HCT116 (cell line): ENCODE measurements around the gene ISL2. TPM values are rescaled to one million over a fixed set of nuclear protein-coding genes. Genes with fewer than 3 reads are reported as not detected.

Experiments used
- ATAC-seq: fragments of 200-7000 bp; cut with Tn5 transposase; 2 replicates; pipeline ENCODE4 v1.9.1; 2020; ENCODE audit warnings: mild to moderate bottlenecking, moderate library complexity
- BruUV-seq: library from RNA; stranded (reverse); fragments of 400-500 nt; replicated peaks from 2 replicates; lab custom pipeline; 2021; lab: Mats Ljungman, UMichigan
- CTCF ChIA-PET: fragments of 300-600 bp; sonication (Branson Sonifier 250); formaldehyde crosslinking; loops from one replicate; lab custom pipeline; 2021; ENCODE audit warnings: antibody characterized with exemption; lab: Charles Lee
- POLR2A ChIA-PET: fragments of 300-600, 350-600 bp; sonication (Branson Sonifier 250); formaldehyde crosslinking; loops from one replicate; lab custom pipeline; 2021; ENCODE audit warnings: antibody characterized with exemption; lab: Charles Lee
- RAD21 ChIA-PET, 2 experiments: fragments of 300-600 bp; sonication (Branson Sonifier 250); formaldehyde crosslinking; loops; one replicate each; lab custom pipeline; 2023; ENCODE audit warnings: low total read pairs in 2 of 2; ENCODE audit not compliant: uncharacterized antibody in 2 of 2, unreplicated experiment in 2 of 2, low non-redundant PET in 1 of 2; lab: Charles Lee
- DNase-seq: peaks from one replicate; pipeline ENCODE4 v3.0.0-alpha.2; 2010; ENCODE audit warnings: low read depth, low spot score
- H2AFZ ChIP-seq: fragments of 200-600 bp; shearing (Covaris generic), sonication (generic); 2 replicates; pipeline ENCODE4 v1.6.1; 2017; ENCODE audit warnings: low read depth, mixed run types, mixed read lengths, antibody characterized with exemption, low read length; ENCODE audit not compliant: poor library complexity, severe bottlenecking
- H3K27ac ChIP-seq: 2 replicates; pipeline ENCODE4 v1.5.1; 2012; ENCODE audit warnings: low read depth, low read length
- H3K27me3 ChIP-seq: fragments of 200-600 bp; sonication (generic); 2 replicates; pipeline ENCODE4 v1.6.1; 2016; ENCODE audit warnings: mixed run types, low read length, mixed read lengths; ENCODE audit not compliant: insufficient read depth
- H3K36me3 ChIP-seq, 2 experiments: fragments of 200-500 bp in 1 of 2; fragments of 200-600 bp in 1 of 2; sonication (Bioruptor generic) in 1 of 2; sonication (generic) in 1 of 2; 2 replicates each; pipeline versions ENCODE4 v1.5.1 to v1.6.1; 2014 to 2016; ENCODE audit warnings: low read length in 2 of 2, inconsistent platforms in 1 of 2, mixed read lengths in 1 of 2, mixed run types in 1 of 2; ENCODE audit not compliant: insufficient read depth in 2 of 2, control insufficient read depth in 1 of 2
- H3K4me1 ChIP-seq, 2 experiments: fragments of 200-600 bp in 1 of 2; sonication (generic) in 1 of 2; 2 replicates each; pipeline versions ENCODE4 v1.5.1 to v1.6.1; 2012 to 2017; ENCODE audit warnings: low read length in 2 of 2, inconsistent platforms in 1 of 2, mild to moderate bottlenecking in 1 of 2, mixed read lengths in 1 of 2, mixed run types in 1 of 2, moderate library complexity in 1 of 2; ENCODE audit not compliant: insufficient read depth in 2 of 2, control insufficient read depth in 1 of 2
- H3K4me2 ChIP-seq: fragments of 200-600 bp; sonication (generic); 2 replicates; pipeline ENCODE4 v1.6.1; 2017; ENCODE audit warnings: mixed run types, low read length, mixed read lengths
- H3K4me3 ChIP-seq, 2 experiments: fragments of 200-600 bp in 1 of 2; sonication (generic) in 1 of 2; replicated peaks in 1 of 2; 2 replicates each; pipeline ENCODE4 v1.5.1; 2011 to 2016; ENCODE audit warnings: low read length in 2 of 2, control low read depth in 1 of 2, low read depth in 1 of 2, mild to moderate bottlenecking in 1 of 2, mixed read lengths in 1 of 2, mixed run types in 1 of 2
- H3K79me2 ChIP-seq: fragments of 200-600 bp; sonication (generic); 2 replicates; pipeline ENCODE4 v1.6.1; 2017; ENCODE audit warnings: mild to moderate bottlenecking, mixed run types, low read length, moderate library complexity, mixed read lengths; ENCODE audit not compliant: insufficient read depth
- H3K9ac ChIP-seq: fragments of 200-600 bp; sonication (generic); 2 replicates; pipeline ENCODE4 v1.6.1; 2016; ENCODE audit warnings: low read length, mixed read lengths
- H3K9me2 ChIP-seq: fragments of 200-600 bp; sonication (generic), shearing (Covaris generic); 2 replicates; pipeline ENCODE4 v1.6.1; 2017; ENCODE audit warnings: mixed run types, mild to moderate bottlenecking, moderate library complexity; ENCODE audit not compliant: insufficient read depth
- H3K9me3 ChIP-seq, 2 experiments: fragments of 200-500 bp in 1 of 2; fragments of 200-600 bp in 1 of 2; sonication (Bioruptor generic) in 1 of 2; sonication (generic) in 1 of 2; 2 replicates each; pipeline ENCODE4 v1.6.1; 2014 to 2017; ENCODE audit warnings: low read length in 2 of 2, mixed read lengths in 2 of 2, inconsistent platforms in 1 of 2, low read depth in 1 of 2, mild to moderate bottlenecking in 1 of 2, mixed run types in 1 of 2, moderate library complexity in 1 of 2; ENCODE audit not compliant: control insufficient read depth in 1 of 2, insufficient read depth in 1 of 2
- H4K20me1 ChIP-seq: fragments of 200-600 bp; sonication (generic), shearing (Covaris generic); 2 replicates; pipeline ENCODE4 v1.6.1; 2017; ENCODE audit warnings: mixed run types, mild to moderate bottlenecking, moderate library complexity; ENCODE audit not compliant: insufficient read depth
- CBX3 ChIP-seq: IDR thresholded peaks from 2 replicates; pipeline ENCODE4 v1.6.1; 2012; ENCODE audit warnings: low read depth
- CEBPB ChIP-seq: IDR thresholded peaks from 2 replicates; pipeline ENCODE4 v1.6.1; 2012; ENCODE audit warnings: low read depth
- EGR1 ChIP-seq: IDR thresholded peaks from 2 replicates; pipeline ENCODE4 v1.6.1; 2012; ENCODE audit warnings: low read depth
- ELF1 ChIP-seq: IDR thresholded peaks from 2 replicates; pipeline ENCODE4 v1.6.1; 2012; ENCODE audit warnings: low read depth, borderline replicate concordance
- EZH2 ChIP-seq: fragments of 200-600 bp; sonication (generic); IDR thresholded peaks from 2 replicates; pipeline ENCODE4 v1.6.1; 2017; ENCODE audit warnings: antibody characterized with exemption, mixed run types
- EZH2phosphoT487 ChIP-seq: fragments of 200-600 bp; IDR thresholded peaks from 2 replicates; pipeline ENCODE4 v1.6.1; 2018; ENCODE audit warnings: antibody characterized with exemption, borderline replicate concordance
- FOSL1 ChIP-seq: IDR thresholded peaks from 2 replicates; pipeline ENCODE4 v1.6.1; 2012; ENCODE audit warnings: low read depth
- JUND ChIP-seq: IDR thresholded peaks from 2 replicates; pipeline ENCODE4 v1.6.1; 2012
- SIN3A ChIP-seq: IDR thresholded peaks from 2 replicates; pipeline ENCODE4 v1.6.1; 2012; ENCODE audit warnings: low read depth
- TCF7L2 ChIP-seq: IDR thresholded peaks from 2 replicates; pipeline ENCODE4 v1.7.0; 2011; ENCODE audit warnings: borderline replicate concordance, inconsistent platforms; ENCODE audit not compliant: insufficient read depth, insufficient read length; ENCODE audit errors: extremely low read depth
- YY1 ChIP-seq: IDR thresholded peaks from 2 replicates; pipeline ENCODE4 v1.6.1; 2011; ENCODE audit warnings: low read length, low read depth, moderate library complexity, mild to moderate bottlenecking; ENCODE audit not compliant: insufficient replicate concordance; ENCODE audit errors: extremely low read depth
- ZFX ChIP-seq: fragments of 450-650 bp; IDR thresholded peaks from 2 replicates; pipeline ENCODE4 v1.6.1; 2017
- ZNF274 ChIP-seq: fragments of 200-500 bp; sonication (Bioruptor generic); IDR thresholded peaks from 2 replicates; pipeline ENCODE4 v1.6.1; 2014; ENCODE audit warnings: mild to moderate bottlenecking, low read depth, low read length, inconsistent platforms
- intact Hi-C: fragments of 100-400 bp; cut with micrococcal nuclease; formaldehyde crosslinking; loops from 2 replicates; pipeline ENCODE4 v1.10.0; 2022
- total RNA-seq: library from RNA; stranded (reverse); gene quantifications from one replicate; pipeline ENCODE4 v1.2.1, GENCODE V29; 2021; ENCODE audit not compliant: unreplicated experiment
- TF ChIP-seq, protein P1 (sequence below): IDR thresholded peaks from 2 replicates; pipeline ENCODE4 v1.6.1; 2012; ENCODE audit warnings: low read depth
- TF ChIP-seq, protein P2 (sequence below): IDR thresholded peaks from 2 replicates; pipeline ENCODE4 v1.6.1; 2012
- TF ChIP-seq, protein P3 (sequence below): IDR thresholded peaks from 2 replicates; pipeline ENCODE4 v1.6.1; 2011; ENCODE audit warnings: mild to moderate bottlenecking, low read length, moderate library complexity; ENCODE audit not compliant: insufficient replicate concordance; ENCODE audit errors: extremely low read depth
- TF ChIP-seq, protein P4 (sequence below): IDR thresholded peaks from 2 replicates; pipeline ENCODE4 v1.6.1; 2012

The ISL2 gene
- total RNA-seq, 1 experiment from 2014 or later = 11.6 TPM

DNA sequence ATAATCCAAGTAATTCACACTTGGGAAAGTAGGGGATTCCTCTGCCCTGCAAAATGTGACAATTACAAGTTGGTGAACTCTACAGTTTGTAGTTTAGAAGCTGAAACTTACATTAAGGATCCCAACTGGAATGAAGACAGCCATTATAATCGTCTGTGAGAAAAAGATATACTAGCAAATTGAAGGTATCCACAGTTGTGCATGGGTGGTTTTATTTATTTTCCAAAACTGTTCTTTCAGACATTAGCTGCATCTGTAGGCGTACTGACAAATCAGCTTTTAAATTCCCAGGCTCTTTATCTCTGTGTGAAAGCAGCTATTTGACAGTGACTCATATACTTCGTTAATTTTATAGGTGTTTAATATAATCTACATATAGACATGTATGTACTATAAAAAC is 12.5 kb upstream of the ISL2 start:
- no peaks in the 10 kb centered on the region for H3K9me2 ChIP-seq
- H4K20me1 ChIP-seq = no peaks in the 10 kb centered on the region
- BruUV-seq = no TSS peak
- H3K4me1 ChIP-seq = peaks cover 0 to 5% of the 10 kb centered on the region in 2 experiments; a peak in 1 of 4 replicates
- no peaks in the 10 kb centered on the region for H3K27me3 ChIP-seq
- no peaks in the 10 kb centered on the region for H3K79me2 ChIP-seq
- RAD21 ChIA-PET = no interaction called here
- H3K36me3 ChIP-seq = no peaks in the 10 kb centered on the region
- POLR2A ChIA-PET = interaction anchor here (1.6 kb wide), 1 partner anchor 12 kb away, joined by 5 read pairs; the partner anchor contains the start of gene ISL2
- H3K9ac ChIP-seq = no peak overlapping the region
- H3K27ac ChIP-seq = no peak overlapping the region
- DNase-seq = no peak
- CTCF ChIA-PET = no interaction called here
- H2AFZ ChIP-seq = no peak overlapping the region
- intact Hi-C loops = no loop called here
- no peaks in the 10 kb centered on the region for H3K9me3 ChIP-seq
- H3K4me3 ChIP-seq = no peak overlapping the region
- no peak for ATAC-seq
- TF ChIP-seq ZNF274 (no peak), TCF7L2 (no peak), YY1 (no peak), FOSL1 (no peak), CEBPB (no peak), EZH2 (no peak), EGR1 (no peak), SIN3A (no peak), ELF1 (no peak), EZH2phosphoT487 (no peak), CBX3 (no peak), ZFX (no peak), JUND (no peak)
- TF ChIP-seq, protein P1, sequence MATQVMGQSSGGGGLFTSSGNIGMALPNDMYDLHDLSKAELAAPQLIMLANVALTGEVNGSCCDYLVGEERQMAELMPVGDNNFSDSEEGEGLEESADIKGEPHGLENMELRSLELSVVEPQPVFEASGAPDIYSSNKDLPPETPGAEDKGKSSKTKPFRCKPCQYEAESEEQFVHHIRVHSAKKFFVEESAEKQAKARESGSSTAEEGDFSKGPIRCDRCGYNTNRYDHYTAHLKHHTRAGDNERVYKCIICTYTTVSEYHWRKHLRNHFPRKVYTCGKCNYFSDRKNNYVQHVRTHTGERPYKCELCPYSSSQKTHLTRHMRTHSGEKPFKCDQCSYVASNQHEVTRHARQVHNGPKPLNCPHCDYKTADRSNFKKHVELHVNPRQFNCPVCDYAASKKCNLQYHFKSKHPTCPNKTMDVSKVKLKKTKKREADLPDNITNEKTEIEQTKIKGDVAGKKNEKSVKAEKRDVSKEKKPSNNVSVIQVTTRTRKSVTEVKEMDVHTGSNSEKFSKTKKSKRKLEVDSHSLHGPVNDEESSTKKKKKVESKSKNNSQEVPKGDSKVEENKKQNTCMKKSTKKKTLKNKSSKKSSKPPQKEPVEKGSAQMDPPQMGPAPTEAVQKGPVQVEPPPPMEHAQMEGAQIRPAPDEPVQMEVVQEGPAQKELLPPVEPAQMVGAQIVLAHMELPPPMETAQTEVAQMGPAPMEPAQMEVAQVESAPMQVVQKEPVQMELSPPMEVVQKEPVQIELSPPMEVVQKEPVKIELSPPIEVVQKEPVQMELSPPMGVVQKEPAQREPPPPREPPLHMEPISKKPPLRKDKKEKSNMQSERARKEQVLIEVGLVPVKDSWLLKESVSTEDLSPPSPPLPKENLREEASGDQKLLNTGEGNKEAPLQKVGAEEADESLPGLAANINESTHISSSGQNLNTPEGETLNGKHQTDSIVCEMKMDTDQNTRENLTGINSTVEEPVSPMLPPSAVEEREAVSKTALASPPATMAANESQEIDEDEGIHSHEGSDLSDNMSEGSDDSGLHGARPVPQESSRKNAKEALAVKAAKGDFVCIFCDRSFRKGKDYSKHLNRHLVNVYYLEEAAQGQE = no peak
- TF ChIP-seq, protein P2, sequence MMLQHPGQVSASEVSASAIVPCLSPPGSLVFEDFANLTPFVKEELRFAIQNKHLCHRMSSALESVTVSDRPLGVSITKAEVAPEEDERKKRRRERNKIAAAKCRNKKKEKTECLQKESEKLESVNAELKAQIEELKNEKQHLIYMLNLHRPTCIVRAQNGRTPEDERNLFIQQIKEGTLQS = no peak
- TF ChIP-seq, protein P3, sequence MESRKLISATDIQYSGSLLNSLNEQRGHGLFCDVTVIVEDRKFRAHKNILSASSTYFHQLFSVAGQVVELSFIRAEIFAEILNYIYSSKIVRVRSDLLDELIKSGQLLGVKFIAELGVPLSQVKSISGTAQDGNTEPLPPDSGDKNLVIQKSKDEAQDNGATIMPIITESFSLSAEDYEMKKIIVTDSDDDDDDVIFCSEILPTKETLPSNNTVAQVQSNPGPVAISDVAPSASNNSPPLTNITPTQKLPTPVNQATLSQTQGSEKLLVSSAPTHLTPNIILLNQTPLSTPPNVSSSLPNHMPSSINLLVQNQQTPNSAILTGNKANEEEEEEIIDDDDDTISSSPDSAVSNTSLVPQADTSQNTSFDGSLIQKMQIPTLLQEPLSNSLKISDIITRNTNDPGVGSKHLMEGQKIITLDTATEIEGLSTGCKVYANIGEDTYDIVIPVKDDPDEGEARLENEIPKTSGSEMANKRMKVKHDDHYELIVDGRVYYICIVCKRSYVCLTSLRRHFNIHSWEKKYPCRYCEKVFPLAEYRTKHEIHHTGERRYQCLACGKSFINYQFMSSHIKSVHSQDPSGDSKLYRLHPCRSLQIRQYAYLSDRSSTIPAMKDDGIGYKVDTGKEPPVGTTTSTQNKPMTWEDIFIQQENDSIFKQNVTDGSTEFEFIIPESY = no peak
- TF ChIP-seq, protein P4, sequence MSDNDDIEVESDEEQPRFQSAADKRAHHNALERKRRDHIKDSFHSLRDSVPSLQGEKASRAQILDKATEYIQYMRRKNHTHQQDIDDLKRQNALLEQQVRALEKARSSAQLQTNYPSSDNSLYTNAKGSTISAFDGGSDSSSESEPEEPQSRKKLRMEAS = no peak
- no peak overlapping the region for H3K4me2 ChIP-seq
